HepG2 (cell line): ENCODE data around the gene SEMA4B. TPM values are rescaled to one million over a fixed set of nuclear protein-coding genes. Genes with fewer than 3 reads are reported as not detected.

Source experiments
- CENPX ChIP-seq: sonication (generic); formaldehyde crosslinking; IDR thresholded peaks from 2 replicates; pipeline ENCODE4 v1.9.0; 2021; ENCODE audit warnings: mild to moderate bottlenecking, missing genetic modification reagents, moderate library complexity
- ERF ChIP-seq: IDR thresholded peaks from 2 replicates; pipeline ENCODE4 v1.6.1; 2018; ENCODE audit warnings: missing biosample characterization, missing genetic modification reagents
- KDM2A ChIP-seq: sonication (generic); formaldehyde crosslinking; IDR thresholded peaks from 2 replicates; pipeline ENCODE4 v1.4.0; 2020; ENCODE audit warnings: low read depth, missing genetic modification reagents, borderline replicate concordance
- MED13 ChIP-seq: sonication (generic); formaldehyde crosslinking; IDR thresholded peaks from 2 replicates; pipeline ENCODE4 v1.5.0; 2020; ENCODE audit warnings: missing genetic modification reagents
- RARA ChIP-seq: IDR thresholded peaks from 2 replicates; pipeline ENCODE4 v1.6.1; 2016; ENCODE audit warnings: missing genetic modification reagents, missing compliant biosample characterization
- SCMH1 ChIP-seq: sonication (generic); formaldehyde crosslinking; IDR thresholded peaks from 2 replicates; pipeline ENCODE4 v1.9.0; 2021; ENCODE audit warnings: missing genetic modification reagents, mild to moderate bottlenecking, borderline replicate concordance
- SNAI1 ChIP-seq: sonication (generic); formaldehyde crosslinking; IDR thresholded peaks from 2 replicates; pipeline ENCODE4 v1.5.0; 2020; ENCODE audit warnings: mild to moderate bottlenecking, missing genetic modification reagents, borderline replicate concordance
- ZBTB40 ChIP-seq, 2 experiments: fragments of 450-650 bp in 1 of 2; sonication (generic) in 1 of 2; formaldehyde crosslinking in 1 of 2; IDR thresholded peaks; 2 replicates each; pipeline versions ENCODE4 v1.6.1 to v1.8.0; 2016 to 2022; ENCODE audit warnings: antibody characterized with exemption in 1 of 2, mild to moderate bottlenecking in 1 of 2, missing genetic modification reagents in 1 of 2
- ZFX ChIP-seq: sonication (generic); formaldehyde crosslinking; IDR thresholded peaks from 2 replicates; pipeline ENCODE4 v1.4.0; 2020; ENCODE audit warnings: mild to moderate bottlenecking, low read depth, missing genetic modification reagents, moderate library complexity
- ZNF18 ChIP-seq: sonication (generic); formaldehyde crosslinking; IDR thresholded peaks from 2 replicates; pipeline ENCODE4 v1.8.0; 2022; ENCODE audit warnings: mild to moderate bottlenecking, missing genetic modification reagents; ENCODE audit not compliant: insufficient replicate concordance
- ZNF263 ChIP-seq: sonication (generic); formaldehyde crosslinking; IDR thresholded peaks from 2 replicates; pipeline ENCODE4 v1.4.0; 2020; ENCODE audit warnings: missing genetic modification reagents
- ZNF710 ChIP-seq: sonication (generic); formaldehyde crosslinking; IDR thresholded peaks from 2 replicates; pipeline ENCODE4 v1.5.0; 2020; ENCODE audit warnings: mild to moderate bottlenecking, missing genetic modification reagents, borderline replicate concordance
- polyA plus RNA-seq, 8 experiments: library from polyadenylated mRNA; depleted of rRNA in 3 of 8; stranded (reverse) in 7 of 8; unstranded in 1 of 8; fragments of >200 nt; fragmentation: Illumina TruSeq in 4 of 8; extraction: Trizol in 4 of 8; gene quantifications; 2 replicates each; pipeline versions ENCODE4 v1.2.1 to v1.2.3, GENCODE V29; 2011 to 2016; ENCODE audit warnings: low read depth in 4 of 8, missing spikeins in 1 of 8, mixed read lengths in 1 of 8; ENCODE audit not compliant: insufficient read depth in 1 of 8
- total RNA-seq, 5 experiments: library from RNA; depleted of rRNA; stranded (reverse); fragments of >200 nt; fragmentation: Illumina TruSeq; extraction: Trizol; gene quantifications; 2 replicates each; pipeline ENCODE4 v1.2.3, GENCODE V29; 2016; ENCODE audit warnings: low read depth in 1 of 5

SEMA4B gene
- total and polyA plus RNA-seq, 2 of the 13 experiments (the other 11 are each of a cell fraction or from before 2014, with no cell fraction given) = 2.1 to 17.0 TPM

- TF ChIP-seq ZNF710 (CRISPR knock-in tag) (peak; percentile 82), KDM2A (CRISPR knock-in tag) (peak; percentile 57; the same call in 1 of the 2 replicates), MED13 (CRISPR knock-in tag) (no peak), ZNF18 (CRISPR knock-in tag) (no peak), SNAI1 (CRISPR knock-in tag) (no peak), ZFX (peak; percentile 80), ZBTB40 (IDR thresholded peaks at IDR 0.05) (no peak), ZBTB40 (CRISPR knock-in tag; IDR thresholded peaks at IDR 0.05) (no peak; the same call in 1 of the 2 replicates), ZNF263 (CRISPR knock-in tag) (no peak), CENPX (CRISPR knock-in tag) (no peak), RARA (peak; percentile 84), SCMH1 (CRISPR knock-in tag) (no peak), ERF (CRISPR knock-in tag) (peak; percentile 93)
Measured at GRCh38 chr15:90165659-90166489, 35.3 kb upstream of the SEMA4B start (continued).
